ENCODE results near the gene EYS.

EYS gene

GRCh38 chr6:65199121-65199520, 507.9 kb downstream of the EYS start:
- H3K4me2 ChIP-seq (ENCODE audit: low read depth, low read length, poor library complexity, severe bottlenecking): no peak overlapping the region
- H3K4me3 ChIP-seq (ENCODE audit: low read length, poor library complexity, severe bottlenecking): no peak overlapping the region
- H3K9me2 ChIP-seq (replicated peaks; ENCODE audit: low read depth, low read length): no peaks in the 10 kb centered on the region
- H3K4me1 ChIP-seq (ENCODE audit: insufficient read depth, low read length, poor library complexity, severe bottlenecking): no peaks in the 10 kb centered on the region
- H3K79me2 ChIP-seq (ENCODE audit: insufficient read depth, low read length): no peaks in the 10 kb centered on the region
- no peak overlapping the region for H2AFZ ChIP-seq (ENCODE audit: low read length)
- no peaks in the 10 kb centered on the region for H3K9me3 ChIP-seq (ENCODE audit: insufficient read depth, low read depth, low read length)
- H3K27me3 ChIP-seq (ENCODE audit: insufficient read depth, low read length, poor library complexity, severe bottlenecking): no peaks in the 10 kb centered on the region
- H4K20me1 ChIP-seq (ENCODE audit: insufficient read depth, low read length, poor library complexity, severe bottlenecking): no peaks in the 10 kb centered on the region
- no peak overlapping the region for H3K9ac ChIP-seq (ENCODE audit: low read depth, low read length, poor library complexity, severe bottlenecking)
- TF ChIP-seq EZH2phosphoT487 (IDR thresholded peaks at IDR 0.05; ENCODE audit: borderline replicate concordance): no peak
- no peak for TF ChIP-seq CTCF (conservative IDR thresholded peaks at IDR 0.05; ENCODE audit: low read length)
- no peaks in the 10 kb centered on the region for H3F3A ChIP-seq (ENCODE audit: low read depth)
- H3K36me3 ChIP-seq (ENCODE audit: insufficient read depth, low read length): no peaks in the 10 kb centered on the region

GRCh38 chr6:65191471-65191870, 515.6 kb downstream of the EYS start:
- Histone ChIP-seq H3K79me2 (ENCODE audit: insufficient read depth, low read length) (no peaks in the 10 kb centered on the region), H3F3A (ENCODE audit: low read depth) (no peaks in the 10 kb centered on the region), H2AFZ (ENCODE audit: low read length) (no peak overlapping the region), H3K4me2 (ENCODE audit: low read depth, low read length, poor library complexity, severe bottlenecking) (no peak overlapping the region), H3K4me1 (ENCODE audit: insufficient read depth, low read length, poor library complexity, severe bottlenecking) (no peaks in the 10 kb centered on the region), H3K9me2 (replicated peaks; ENCODE audit: low read depth, low read length) (no peaks in the 10 kb centered on the region), H3K27me3 (ENCODE audit: insufficient read depth, low read length, poor library complexity, severe bottlenecking) (no peaks in the 10 kb centered on the region), H3K36me3 (ENCODE audit: insufficient read depth, low read length) (no peaks in the 10 kb centered on the region), H3K4me3 (ENCODE audit: low read length, poor library complexity, severe bottlenecking) (no peak overlapping the region), H3K9me3 (ENCODE audit: insufficient read depth, low read depth, low read length) (no peaks in the 10 kb centered on the region), H3K9ac (ENCODE audit: low read depth, low read length, poor library complexity, severe bottlenecking) (no peak overlapping the region), H4K20me1 (ENCODE audit: insufficient read depth, low read length, poor library complexity, severe bottlenecking) (no peaks in the 10 kb centered on the region)
- TF ChIP-seq EZH2phosphoT487 (IDR thresholded peaks at IDR 0.05; ENCODE audit: borderline replicate concordance) (no peak), CTCF (conservative IDR thresholded peaks at IDR 0.05; ENCODE audit: low read length) (no peak)

GRCh38 chr6:65189236-65189881, 517.7 kb downstream of the EYS start:
- Histone ChIP-seq H3K36me3 (ENCODE audit: insufficient read depth, low read length) (no peaks in the 10 kb centered on the region), H3K4me2 (ENCODE audit: low read depth, low read length, poor library complexity, severe bottlenecking) (no peak overlapping the region), H3K4me3 (ENCODE audit: low read length, poor library complexity, severe bottlenecking) (no peak overlapping the region), H3K4me1 (ENCODE audit: insufficient read depth, low read length, poor library complexity, severe bottlenecking) (no peaks in the 10 kb centered on the region), H3K79me2 (ENCODE audit: insufficient read depth, low read length) (no peaks in the 10 kb centered on the region), H3K9me3 (ENCODE audit: insufficient read depth, low read depth, low read length) (no peaks in the 10 kb centered on the region), H4K20me1 (ENCODE audit: insufficient read depth, low read length, poor library complexity, severe bottlenecking) (no peaks in the 10 kb centered on the region), H3K9ac (ENCODE audit: low read depth, low read length, poor library complexity, severe bottlenecking) (no peak overlapping the region), H2AFZ (ENCODE audit: low read length) (no peak overlapping the region), H3F3A (ENCODE audit: low read depth) (no peaks in the 10 kb centered on the region), H3K27me3 (ENCODE audit: insufficient read depth, low read length, poor library complexity, severe bottlenecking) (no peaks in the 10 kb centered on the region), H3K9me2 (replicated peaks; ENCODE audit: low read depth, low read length) (no peaks in the 10 kb centered on the region)
- TF ChIP-seq CTCF (conservative IDR thresholded peaks at IDR 0.05; ENCODE audit: low read length) (no peak), EZH2phosphoT487 (IDR thresholded peaks at IDR 0.05; ENCODE audit: borderline replicate concordance) (no peak)

Data from Loucy (cell line).